ENCODE results near the gene RAB23. TPM values are rescaled to one million over a fixed set of nuclear protein-coding genes. Genes with fewer than 3 reads are reported as not detected.
A peak's percentile ranks its signal among the peaks of the same experiment; 100 is the strongest.

The RAB23 gene
- total RNA-seq, 1 donor from 2014 or later = 24.4 TPM

- no peak for DNase-seq
Measured at GRCh38 chr6:57180596-57180995, 41.5 kb downstream of the RAB23 start.

- peak; percentile 75 for DNase-seq
Measured at GRCh38 chr6:57177545-57178265, 44.4 kb downstream of the RAB23 start.

GRCh38 chr6:57174511-57174907 is 47.6 kb downstream of the RAB23 start:
- no peak for DNase-seq

- DNase-seq = no peak
Measured at GRCh38 chr6:57173886-57174510, 48.1 kb downstream of the RAB23 start.

- peak; percentile 16 for DNase-seq
Measured at GRCh38 chr6:57173056-57173885, 48.8 kb downstream of the RAB23 start.

- DNase-seq = peak; percentile 75
Measured at GRCh38 chr6:57172136-57173055, 49.7 kb downstream of the RAB23 start, which contains the start of gene BAG2. TSS of gene BAG2 (plus strand) at chr6:57172326. CDS start at chr6:57172698, 372 bp downstream.

- no peak for DNase-seq
Measured at GRCh38 chr6:57165080-57165479, 57.0 kb downstream of the RAB23 start.

- no peak for DNase-seq
Measured at GRCh38 chr6:57163956-57164355, 58.2 kb downstream of the RAB23 start.

GRCh38 chr6:57162516-57162915 is 59.6 kb downstream of the RAB23 start:
- DNase-seq = no peak

- no peak for DNase-seq
Measured at GRCh38 chr6:57162028-57162427, 60.1 kb downstream of the RAB23 start.

- no peak for DNase-seq
Measured at GRCh38 chr6:57159127-57159526, 63.0 kb downstream of the RAB23 start.

GRCh38 chr6:57158658-57159057 is 63.4 kb downstream of the RAB23 start:
- DNase-seq = no peak

GRCh38 chr6:57147955-57148858 is 73.9 kb downstream of the RAB23 start:
- DNase-seq = no peak

GRCh38 chr6:57147401-57147800 is 74.7 kb downstream of the RAB23 start:
- DNase-seq = no peak

- DNase-seq = no peak
Measured at GRCh38 chr6:57143690-57144089, 78.4 kb downstream of the RAB23 start.

GRCh38 chr6:57142178-57142525 is 80.0 kb downstream of the RAB23 start:
- DNase-seq = no peak

GRCh38 chr6:57141451-57142177 is 80.5 kb downstream of the RAB23 start:
- DNase-seq = no peak

- no peak for DNase-seq
Measured at GRCh38 chr6:57138026-57138425, 84.1 kb downstream of the RAB23 start.

- DNase-seq = no peak
Measured at GRCh38 chr6:57137350-57137749, 84.8 kb downstream of the RAB23 start.

All from skin of body (tissue), 2 donors.